Measurements from ENCODE around the gene RNFT1.

DNA sequence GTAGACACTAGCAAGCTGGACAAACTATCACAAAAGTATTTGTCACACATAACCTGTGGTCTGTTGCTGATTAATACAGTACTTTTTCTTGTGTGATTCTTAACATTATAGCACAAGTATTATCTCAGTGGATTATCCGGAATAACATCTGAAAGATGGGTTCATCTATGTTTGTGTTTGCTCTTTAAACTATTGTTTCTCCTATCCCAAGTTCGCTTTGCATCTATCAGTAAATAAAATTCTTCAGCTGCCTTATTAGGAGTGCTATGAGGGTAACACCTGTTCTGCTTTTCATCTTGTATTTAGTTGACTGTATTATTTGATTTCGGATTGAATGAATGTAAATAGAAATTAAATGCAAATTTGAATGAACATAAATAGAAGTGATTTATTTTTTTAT is 14.5 kb downstream of the RNFT1 start:
- TF ChIP-seq, protein P1, sequence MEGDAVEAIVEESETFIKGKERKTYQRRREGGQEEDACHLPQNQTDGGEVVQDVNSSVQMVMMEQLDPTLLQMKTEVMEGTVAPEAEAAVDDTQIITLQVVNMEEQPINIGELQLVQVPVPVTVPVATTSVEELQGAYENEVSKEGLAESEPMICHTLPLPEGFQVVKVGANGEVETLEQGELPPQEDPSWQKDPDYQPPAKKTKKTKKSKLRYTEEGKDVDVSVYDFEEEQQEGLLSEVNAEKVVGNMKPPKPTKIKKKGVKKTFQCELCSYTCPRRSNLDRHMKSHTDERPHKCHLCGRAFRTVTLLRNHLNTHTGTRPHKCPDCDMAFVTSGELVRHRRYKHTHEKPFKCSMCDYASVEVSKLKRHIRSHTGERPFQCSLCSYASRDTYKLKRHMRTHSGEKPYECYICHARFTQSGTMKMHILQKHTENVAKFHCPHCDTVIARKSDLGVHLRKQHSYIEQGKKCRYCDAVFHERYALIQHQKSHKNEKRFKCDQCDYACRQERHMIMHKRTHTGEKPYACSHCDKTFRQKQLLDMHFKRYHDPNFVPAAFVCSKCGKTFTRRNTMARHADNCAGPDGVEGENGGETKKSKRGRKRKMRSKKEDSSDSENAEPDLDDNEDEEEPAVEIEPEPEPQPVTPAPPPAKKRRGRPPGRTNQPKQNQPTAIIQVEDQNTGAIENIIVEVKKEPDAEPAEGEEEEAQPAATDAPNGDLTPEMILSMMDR (IDR thresholded peaks at IDR 0.05): no peak
- no peak for TF ChIP-seq EP300 (IDR thresholded peaks at IDR 0.05)
- TF ChIP-seq POLR2A (IDR thresholded peaks at IDR 0.05): no peak

Data from ovary (tissue), 3 donors.